Tibial nerve (tissue), 4 donors: ENCODE data around the gene STOX2.

ENCODE experiments used
- CTCF ChIP-seq, 5 experiments: fragments of 200-600 bp in 3 of 5; fragments of 450-650 bp in 2 of 5; sonication (generic) in 3 of 5; IDR thresholded peaks; one replicate each; pipeline ENCODE4 v1.5.1; 2016 to 2019; ENCODE audit warnings: antibody characterized with exemption in 5 of 5, mild to moderate bottlenecking in 3 of 5, moderate library complexity in 2 of 5
- EP300 ChIP-seq, 2 donors: sonication (generic); formaldehyde crosslinking; IDR thresholded peaks; one replicate each; pipeline ENCODE4 v1.6.1; 2017; ENCODE audit warnings: antibody characterized with exemption in 2 of 2, mild to moderate bottlenecking in 1 of 2

- no peak for TF ChIP-seq CTCF (IDR thresholded peaks at IDR 0.05)
- TF ChIP-seq EP300 (IDR thresholded peaks at IDR 0.05): no peak
These were observed 141.0 kb downstream of the STOX2 start for GRCh38 chr4:184046148-184046547.
